ENCODE results near the gene PRH1. TPM values are rescaled to one million over a fixed set of nuclear protein-coding genes. Genes with fewer than 3 reads are reported as not detected.

The PRH1 gene
- 10 to 100 TPM; 35.1 to 46.1 (median 40.6) TPM for total RNA-seq
- total RNA-seq (2013) = 72.4 TPM

GRCh38 chr12:10884086-10884725, at the start of gene PRH1:
Gene PRH1 (minus strand): TSS chr12:10884255. CDS start chr12:10884217, 38 bp downstream.
- TF ChIP-seq CTCF (IDR thresholded peaks at IDR 0.05) = no peak
- Histone ChIP-seq H3K9me3 (ENCODE audit: control insufficient read depth, insufficient read depth, low read length) (no peaks in the 10 kb centered on the region), H3K27ac (ENCODE audit: low read length) (no peak within 1 kb of the TSS), H3K4me1 (ENCODE audit: control insufficient read depth, insufficient read depth, low read length) (no peaks in the 10 kb centered on the region), H3K36me3 (ENCODE audit: control insufficient read depth, insufficient read depth, low read length) (no peaks in the 10 kb centered on the region), H3K27me3 (ENCODE audit: control insufficient read depth, insufficient read depth, low read length) (no peaks in the 10 kb centered on the region), H3K4me3 (ENCODE audit: low read length) (no peak within 1 kb of the TSS)
- Mint-ChIP-seq H3K4me1 (peaks cover 0 to 14% of the 10 kb centered on the region in 2 donors), H3K4me3 (no peak within 1 kb of the TSS), H3K9me3 (no peaks in the 10 kb centered on the region), H3K27me3 (ENCODE audit: low read depth in 2 of 2) (no peaks in the 10 kb centered on the region), H3K27ac (no peak within 1 kb of the TSS), H3K36me3 (no peaks in the 10 kb centered on the region)
- intact Hi-C loops (cut with micrococcal nuclease) = no loop called here
- DNase-seq (no peak), ATAC-seq (no peak)
- 96% methylated on average over 5 of the region's 6 CpGs for WGBS (ENCODE audit: insufficient coverage)

GRCh38 chr12:10928746-10929286, 44.8 kb upstream of the PRH1 start, which contains the start of gene PRH2:
Gene PRH2 (plus strand): TSS chr12:10929236. CDS start chr12:10929274, 38 bp downstream.
- intact Hi-C loops (cut with micrococcal nuclease) = no loop called here
- no peak within 1 kb of the TSS for H3K27ac ChIP-seq (ENCODE audit: low read length)
- no peaks in the 10 kb centered on the region for H3K36me3 Mint-ChIP-seq
- no peaks in the 10 kb centered on the region for H3K9me3 ChIP-seq (ENCODE audit: control insufficient read depth, insufficient read depth, low read length)
- H3K27me3 Mint-ChIP-seq (ENCODE audit: low read depth in 2 of 2) = no peaks in the 10 kb centered on the region
- no peak within 1 kb of the TSS for H3K4me3 ChIP-seq (ENCODE audit: low read length)
- H3K9me3 Mint-ChIP-seq = no peaks in the 10 kb centered on the region
- peaks cover 4 to 5% of the 10 kb centered on the region in 2 donors for H3K4me1 Mint-ChIP-seq
- whole genome bisulfite sequencing (ENCODE audit: insufficient coverage) = 98% methylated on average over 5 of the region's 5 CpGs
- no peak for TF ChIP-seq CTCF (IDR thresholded peaks at IDR 0.05)
- H3K27ac Mint-ChIP-seq = no peak within 1 kb of the TSS
- DNase-seq (no peak), ATAC-seq (no peak)
- H3K4me3 Mint-ChIP-seq = no peak within 1 kb of the TSS
- H3K36me3 ChIP-seq (ENCODE audit: control insufficient read depth, insufficient read depth, low read length) = no peaks in the 10 kb centered on the region
- H3K4me1 ChIP-seq (ENCODE audit: control insufficient read depth, insufficient read depth, low read length) = no peaks in the 10 kb centered on the region
- no peaks in the 10 kb centered on the region for H3K27me3 ChIP-seq (ENCODE audit: control insufficient read depth, insufficient read depth, low read length)

GRCh38 chr12:10926269-10926668, 42.2 kb upstream of the PRH1 start:
- Histone ChIP-seq H3K4me3 (ENCODE audit: low read length) (no peak overlapping the region), H3K4me1 (ENCODE audit: control insufficient read depth, insufficient read depth, low read length) (no peaks in the 10 kb centered on the region), H3K9me3 (ENCODE audit: control insufficient read depth, insufficient read depth, low read length) (no peaks in the 10 kb centered on the region), H3K27ac (ENCODE audit: low read length) (no peak overlapping the region), H3K27me3 (ENCODE audit: control insufficient read depth, insufficient read depth, low read length) (no peaks in the 10 kb centered on the region), H3K36me3 (ENCODE audit: control insufficient read depth, insufficient read depth, low read length) (no peaks in the 10 kb centered on the region)
- H3K27me3 Mint-ChIP-seq (ENCODE audit: low read depth in 2 of 2) = no peaks in the 10 kb centered on the region
- intact Hi-C loops (cut with micrococcal nuclease) = no loop called here
- no peak for TF ChIP-seq CTCF (IDR thresholded peaks at IDR 0.05)
- no peak overlapping the region for H3K27ac Mint-ChIP-seq
- no peaks in the 10 kb centered on the region for H3K9me3 Mint-ChIP-seq
- DNase-seq = no peak
- H3K4me1 Mint-ChIP-seq = peaks cover 0 to 5% of the 10 kb centered on the region in 2 donors
- no peak for ATAC-seq
- no peaks in the 10 kb centered on the region for H3K36me3 Mint-ChIP-seq
- 97% methylated on average over 4 of the region's 5 CpGs for WGBS (ENCODE audit: insufficient coverage)
- no peak overlapping the region for H3K4me3 Mint-ChIP-seq

Data from natural killer cell (primary cell).